GM18508 (cell line): Measurements from ENCODE around the gene MSL3B.
"Not testable (repeated sequence)": the region's sequence is repeated elsewhere in the genome, so short reads cannot be mapped to it uniquely, and the experiment has no call there.

Experiments
- ATAC-seq: cut with Tn5 transposase; IDR thresholded peaks from one replicate; pipeline ENCODE4 v1.9.1; 2021; ENCODE audit warnings: moderate number of reproducible peaks; ENCODE audit not compliant: insufficient read depth, unreplicated experiment

The MSL3B gene

DNA sequence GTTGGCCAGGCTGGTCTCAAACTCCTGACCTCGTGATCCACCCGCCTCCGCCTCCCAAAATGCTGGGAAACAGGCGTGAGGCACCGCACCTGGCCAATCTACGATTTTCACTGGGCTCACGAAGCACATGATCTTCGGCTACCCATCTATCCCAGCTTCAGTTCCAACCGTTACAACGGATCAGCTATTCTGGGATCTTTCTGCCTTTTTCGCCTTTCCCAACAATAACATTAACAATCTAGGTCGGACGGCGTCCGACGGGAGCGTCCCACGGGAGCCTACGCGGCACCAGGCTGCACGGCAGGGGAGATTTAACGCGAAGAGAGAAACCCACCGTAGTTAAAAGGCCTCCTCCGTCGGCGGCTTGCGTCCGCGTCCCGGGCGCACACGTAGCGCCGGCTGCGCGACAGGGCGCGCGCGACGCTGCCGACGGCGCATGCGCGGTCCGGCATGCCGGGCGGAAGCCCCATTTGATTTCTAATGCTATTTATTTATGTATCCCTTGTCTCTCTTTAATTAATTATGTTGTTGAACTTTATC, at the start of gene MSL3B:
MSL3B (minus strand) TSS at position 394 of the 540 bp plus-strand sequence.
- peak; percentile 34 for ATAC-seq

DNA sequence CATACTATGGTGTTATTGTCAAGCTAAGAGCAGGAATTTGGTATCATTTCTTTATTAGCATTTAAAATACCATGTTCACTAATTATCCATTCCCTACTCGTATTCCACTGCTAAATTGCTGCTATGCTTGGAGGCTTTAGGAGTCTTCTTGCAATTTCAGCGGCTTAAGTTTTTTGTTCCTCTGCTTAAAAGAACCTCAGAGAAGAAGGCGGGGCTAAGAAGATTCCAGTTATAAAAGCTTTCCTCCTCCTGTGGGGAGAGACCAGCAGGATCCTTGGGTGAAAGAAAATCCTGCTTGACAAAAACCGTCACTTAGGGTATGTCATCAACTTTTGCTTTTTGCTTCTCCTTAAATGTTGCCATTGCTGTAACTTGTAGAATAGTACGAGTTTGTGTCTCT, 48.9 kb upstream of the MSL3B start, which contains the start of gene TRPM8:
TRPM8 (plus strand) TSS at position 258 of the 400 bp plus-strand sequence. CDS start 9,165 bp downstream, outside the sequence.
- no peak for ATAC-seq

DNA sequence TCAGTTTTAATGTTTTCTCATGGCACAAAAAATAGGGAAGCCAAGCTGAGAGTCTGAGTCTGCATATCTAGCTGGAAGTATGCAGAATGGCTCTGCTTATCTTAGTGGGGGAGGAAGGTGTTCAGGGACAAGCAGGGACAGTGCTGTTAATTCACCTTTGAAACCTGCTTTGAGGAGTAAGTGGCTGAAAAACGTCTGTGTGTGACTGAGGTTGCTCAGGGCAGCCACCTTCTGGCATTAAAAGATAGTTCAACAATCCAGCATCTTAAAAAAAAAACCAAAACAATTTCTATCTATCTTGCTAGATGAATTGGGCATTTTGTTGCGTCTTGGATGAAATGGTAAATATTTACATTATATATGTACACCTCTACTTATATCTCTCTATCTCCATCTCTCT, 46.9 kb upstream of the MSL3B start:
- no peak for ATAC-seq

DNA sequence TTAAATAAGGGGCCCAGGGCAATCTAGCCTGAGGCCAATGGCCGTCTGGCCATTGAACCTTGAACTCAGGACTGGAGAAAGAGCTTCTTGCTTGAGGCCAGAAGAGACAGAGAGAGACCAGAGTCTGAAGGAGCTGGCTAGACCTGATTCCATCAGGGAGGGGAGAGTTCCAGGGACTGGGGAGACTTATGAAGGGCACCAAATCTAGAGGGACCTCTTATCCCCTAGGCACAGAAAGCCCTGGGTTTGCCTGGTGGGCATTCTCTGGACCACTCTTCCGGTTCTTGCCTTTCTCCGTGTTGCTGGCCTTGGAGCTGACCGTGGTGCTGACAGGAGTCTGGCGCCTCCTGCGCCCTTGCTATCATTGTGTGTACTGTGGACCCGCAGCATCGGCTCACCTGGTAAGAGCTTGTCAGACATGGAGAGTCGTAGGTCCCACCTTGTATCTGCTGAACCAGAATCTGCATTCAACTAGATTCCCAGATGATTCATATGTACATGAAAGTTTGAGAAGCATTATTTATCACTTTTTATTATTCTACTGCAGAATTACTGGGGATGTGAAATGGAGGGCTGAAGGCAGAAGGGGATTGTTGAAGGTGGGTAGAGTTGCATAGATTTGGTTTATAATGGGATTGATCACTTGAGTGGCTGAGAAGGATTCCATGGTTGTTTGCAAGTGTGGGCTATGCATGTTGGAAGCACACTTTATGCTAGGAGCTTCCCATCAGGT, 44.7 kb upstream of the MSL3B start:
- no peak for ATAC-seq

DNA sequence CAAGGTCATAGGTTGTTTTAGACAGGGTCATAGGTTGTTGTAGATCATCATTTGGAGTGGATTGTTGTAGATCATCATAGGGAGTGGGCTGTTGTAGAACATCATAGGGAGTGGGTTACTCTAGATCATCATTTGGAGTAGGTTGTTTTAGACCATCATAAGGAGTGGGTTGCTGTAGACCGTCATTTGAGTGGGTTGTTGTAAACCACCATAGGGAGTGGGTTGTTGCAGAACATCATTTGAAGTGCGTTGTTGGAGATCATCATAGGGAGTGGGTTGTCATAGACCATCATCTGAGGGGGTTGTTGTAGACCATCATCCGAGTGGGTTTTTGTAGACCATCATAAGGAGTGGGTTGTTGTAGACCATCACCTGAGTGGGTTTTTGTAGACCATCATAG, 39.4 kb upstream of the MSL3B start:
- no peak for ATAC-seq

DNA sequence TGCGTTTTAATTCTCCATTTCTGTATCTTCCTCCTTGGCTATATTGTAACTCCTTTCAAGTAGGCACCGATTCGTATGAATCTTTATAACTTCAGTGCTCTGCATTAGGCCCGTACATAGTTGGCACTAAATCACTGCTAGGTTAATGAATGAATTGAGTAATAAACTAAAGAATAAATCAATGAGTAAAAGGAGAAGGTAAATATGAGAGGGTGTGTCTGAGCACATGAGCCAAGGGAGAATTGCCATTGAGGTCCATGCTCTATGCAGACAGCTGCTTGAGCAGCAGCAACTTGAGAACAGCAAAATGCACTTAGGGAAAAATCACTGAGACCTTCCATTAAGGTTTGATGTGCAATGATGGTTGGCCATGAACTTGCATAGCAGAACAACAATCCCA, 37.8 kb upstream of the MSL3B start:
- no peak for ATAC-seq

DNA sequence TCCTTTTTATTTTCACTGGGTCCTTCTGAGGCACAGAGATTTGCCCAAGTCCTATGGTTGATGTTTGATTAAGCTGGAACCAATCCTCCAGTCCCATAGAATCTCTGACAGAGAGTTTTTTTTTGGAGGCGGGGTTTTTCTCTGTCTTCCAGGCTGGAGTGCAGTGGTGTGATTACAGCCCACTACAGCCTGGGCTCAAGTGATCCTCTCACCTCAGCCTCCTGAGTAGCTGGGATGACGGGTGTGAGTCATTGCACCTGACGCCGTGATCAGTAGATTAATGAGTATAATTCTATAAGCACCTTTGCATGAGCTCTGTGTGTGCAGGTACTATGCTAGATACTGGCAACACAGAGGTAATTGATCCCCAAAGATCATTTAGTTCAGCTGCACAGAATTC, 33.7 kb upstream of the MSL3B start:
- no peak for ATAC-seq

DNA sequence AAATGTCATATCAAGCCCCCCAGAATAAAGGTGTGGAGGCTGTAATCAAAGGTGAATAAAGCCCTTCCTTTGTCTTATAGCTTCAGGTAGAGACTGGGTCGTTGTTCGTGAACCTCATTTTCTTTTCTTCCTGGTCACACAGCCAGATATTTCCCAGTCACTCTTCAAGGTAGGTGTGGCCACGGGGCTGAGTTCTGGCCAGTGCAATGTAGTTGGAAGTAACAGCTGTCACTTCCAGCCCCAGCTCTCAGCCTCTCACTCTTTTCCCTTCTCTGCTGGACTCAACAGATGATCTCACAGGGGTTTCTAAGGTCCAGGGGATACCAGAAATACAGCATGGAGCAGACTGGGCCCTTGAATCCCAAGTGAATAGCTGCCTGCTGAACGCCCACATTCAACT, 33.2 kb upstream of the MSL3B start:
- no peak for ATAC-seq

DNA sequence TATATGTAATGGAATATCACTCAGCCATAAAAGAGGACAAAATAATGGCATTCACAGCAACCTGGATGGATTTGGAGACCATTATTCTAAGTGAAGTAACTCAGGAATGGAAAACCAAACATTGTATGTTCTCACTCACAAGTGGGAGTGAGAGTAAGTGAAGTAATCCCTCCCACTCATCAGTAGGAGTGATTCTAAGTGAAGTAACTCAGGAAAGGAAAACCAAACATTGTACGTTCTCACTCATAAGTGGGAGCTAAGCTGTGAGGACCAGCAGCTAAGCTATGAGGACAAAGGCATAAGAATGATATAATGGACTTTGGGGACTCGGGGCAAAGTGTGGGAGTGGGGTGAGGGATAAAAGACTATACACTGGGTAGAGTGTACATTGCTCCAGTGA, 28.1 kb upstream of the MSL3B start:
- not testable (repeated sequence) for ATAC-seq

DNA sequence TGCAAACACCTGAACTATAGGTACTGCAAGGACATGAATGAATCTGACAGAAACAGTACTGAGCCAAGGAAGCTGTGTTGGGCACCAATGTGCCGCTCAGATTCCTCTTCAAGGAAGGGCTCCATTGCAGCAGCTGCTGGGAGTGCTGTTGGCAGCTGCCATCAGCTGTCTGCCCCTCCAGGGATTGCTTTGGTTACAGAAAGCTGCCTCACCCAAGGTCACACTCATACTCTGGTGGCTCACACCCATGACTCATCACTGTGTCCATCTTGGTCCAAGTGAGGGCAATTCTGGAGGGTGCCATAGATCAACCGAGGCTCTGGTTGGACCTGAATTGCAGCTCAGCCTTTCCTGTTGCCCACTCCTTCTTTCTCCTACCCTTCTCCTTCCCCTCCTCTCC, 24.6 kb upstream of the MSL3B start:
- no peak for ATAC-seq

DNA sequence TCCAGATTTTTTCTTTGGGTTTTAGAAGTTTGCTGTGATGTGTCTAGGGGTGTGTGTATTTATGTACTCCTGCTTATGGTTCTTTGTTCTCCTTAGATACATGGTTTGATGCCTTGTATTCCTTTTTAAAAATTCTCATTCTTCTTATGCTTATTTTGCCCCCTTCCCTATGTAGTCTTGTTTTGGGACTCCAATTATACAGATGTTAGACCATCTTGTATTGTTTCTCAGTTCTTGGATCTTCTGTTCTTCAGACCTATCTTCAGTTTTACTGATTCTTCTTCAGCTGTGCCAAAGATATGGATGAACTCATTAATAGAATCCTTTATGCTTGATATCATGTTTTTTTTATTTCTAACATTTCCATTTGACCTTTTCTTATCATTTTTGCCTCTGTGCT, 14.2 kb upstream of the MSL3B start:
- ATAC-seq = no peak

DNA sequence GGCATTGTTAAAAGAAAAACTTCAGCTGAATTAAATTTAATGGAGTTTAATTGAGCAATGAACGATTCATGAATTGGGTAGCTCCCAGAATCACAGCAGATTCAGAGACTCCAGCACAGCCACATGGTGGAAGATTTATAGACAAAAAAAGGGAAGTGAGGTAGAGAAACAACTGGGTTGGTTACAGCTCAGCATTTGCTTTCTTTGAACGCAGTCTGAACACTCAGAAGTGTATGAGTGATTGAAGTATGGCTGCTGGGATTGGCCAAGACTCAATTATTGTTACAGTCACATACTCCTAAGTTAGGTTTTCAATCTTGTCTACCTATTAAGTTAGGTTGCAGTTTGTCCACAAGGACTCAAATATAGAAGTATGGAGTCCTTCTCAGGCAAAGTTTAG, 3.9 kb upstream of the MSL3B start:
- not testable (repeated sequence) for ATAC-seq

DNA sequence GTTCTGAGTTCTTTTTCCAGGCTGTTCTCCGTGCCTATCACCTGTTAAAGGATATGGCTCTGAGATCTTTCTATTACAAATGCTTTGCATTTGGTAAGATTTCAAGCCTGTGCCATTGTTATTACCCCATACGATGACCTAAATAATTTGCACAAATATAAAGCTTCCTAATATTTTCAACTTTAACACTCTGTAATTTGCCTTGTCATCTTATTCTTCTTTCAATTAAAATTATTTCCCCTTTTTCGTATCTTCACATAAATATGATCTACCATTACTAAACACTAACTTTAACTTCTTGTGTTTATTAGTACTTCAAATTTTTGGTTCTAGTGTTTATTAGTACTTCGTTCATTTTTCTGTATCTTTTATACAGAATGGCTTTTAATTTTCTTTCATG, 3.2 kb upstream of the MSL3B start:
- no peak for ATAC-seq

DNA sequence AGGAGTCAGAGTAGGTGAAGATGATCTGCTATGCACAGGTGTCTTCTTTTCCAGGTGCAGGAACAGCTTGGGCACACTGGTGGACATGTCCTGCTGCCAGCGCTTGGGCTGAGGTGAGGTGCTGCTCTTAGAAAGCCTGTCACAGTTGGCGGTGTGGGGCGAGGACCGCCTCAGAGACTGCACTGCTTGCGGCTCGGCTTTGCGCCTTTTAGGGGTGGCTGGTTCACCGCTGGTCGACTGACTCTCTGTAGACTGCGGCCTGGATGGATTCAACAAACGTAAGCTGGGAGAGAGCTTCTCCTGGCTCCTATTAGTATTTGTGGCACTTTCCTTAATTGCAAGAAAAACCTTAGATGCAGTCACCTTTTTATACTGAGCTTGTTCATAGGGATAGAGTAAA, 1.7 kb downstream of the MSL3B start:
- ATAC-seq = no peak

DNA sequence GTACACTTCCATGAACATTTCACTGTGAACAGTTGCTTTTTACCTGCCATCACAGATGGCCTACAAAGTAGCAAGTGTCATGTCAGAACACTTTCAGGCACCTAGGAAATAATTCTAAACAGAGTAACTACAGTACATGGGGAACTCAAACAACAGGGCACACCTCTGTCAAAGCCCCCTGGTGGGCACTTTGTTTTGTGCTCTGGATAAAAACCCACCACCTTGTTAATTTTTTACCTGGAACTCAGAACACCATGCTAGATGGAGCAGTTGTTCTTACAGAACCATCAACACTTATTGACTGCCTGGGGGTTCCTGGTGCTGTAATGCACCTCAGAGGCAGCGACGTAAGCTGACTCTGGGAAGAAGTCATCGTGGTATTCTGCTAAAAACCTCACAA, 2.3 kb downstream of the MSL3B start:
- no peak for ATAC-seq

DNA sequence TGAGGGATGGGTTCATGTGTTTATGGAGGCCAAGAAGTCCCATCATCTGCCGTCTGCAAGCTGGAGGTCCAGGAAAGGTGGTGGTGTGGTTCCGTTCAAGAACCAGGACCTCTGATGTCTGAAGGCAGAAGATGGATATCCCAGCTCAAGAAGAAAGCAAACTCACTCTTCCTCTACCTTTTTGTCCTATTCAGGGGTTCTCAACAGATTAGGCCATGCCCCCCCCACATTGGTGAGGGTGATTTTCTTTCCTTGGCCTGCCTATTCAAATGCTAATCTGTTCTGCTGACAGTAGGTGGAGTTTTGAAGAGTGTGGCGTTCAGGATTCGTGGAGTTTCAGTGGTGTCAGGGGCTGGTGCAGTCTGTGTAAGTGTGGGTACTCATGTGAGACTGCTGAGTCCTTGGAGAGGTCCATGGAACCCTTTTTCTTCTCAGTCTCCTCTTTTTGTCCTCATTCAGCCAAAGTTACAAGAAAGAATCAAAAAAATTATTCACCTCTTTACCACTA, 5.9 kb downstream of the MSL3B start:
- no peak for ATAC-seq

DNA sequence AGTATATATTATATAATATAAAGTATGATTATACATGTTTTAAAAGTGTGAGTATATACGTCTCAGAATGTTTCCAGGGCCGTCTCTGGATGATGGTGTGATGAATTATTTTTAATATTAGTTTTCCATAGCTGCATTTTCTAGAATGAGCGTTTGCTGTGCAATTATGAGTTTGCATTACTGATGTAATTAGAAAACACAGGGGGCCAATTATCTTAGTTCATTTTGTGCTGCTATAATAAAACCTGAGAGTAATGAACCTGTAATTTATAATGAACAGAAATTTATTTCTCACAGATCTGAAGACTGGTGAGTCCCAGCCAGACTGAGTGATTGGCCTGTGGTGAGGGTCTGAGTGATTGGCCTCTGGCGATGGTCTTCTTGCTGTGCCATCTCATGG, 9.9 kb downstream of the MSL3B start:
- ATAC-seq = no peak

DNA sequence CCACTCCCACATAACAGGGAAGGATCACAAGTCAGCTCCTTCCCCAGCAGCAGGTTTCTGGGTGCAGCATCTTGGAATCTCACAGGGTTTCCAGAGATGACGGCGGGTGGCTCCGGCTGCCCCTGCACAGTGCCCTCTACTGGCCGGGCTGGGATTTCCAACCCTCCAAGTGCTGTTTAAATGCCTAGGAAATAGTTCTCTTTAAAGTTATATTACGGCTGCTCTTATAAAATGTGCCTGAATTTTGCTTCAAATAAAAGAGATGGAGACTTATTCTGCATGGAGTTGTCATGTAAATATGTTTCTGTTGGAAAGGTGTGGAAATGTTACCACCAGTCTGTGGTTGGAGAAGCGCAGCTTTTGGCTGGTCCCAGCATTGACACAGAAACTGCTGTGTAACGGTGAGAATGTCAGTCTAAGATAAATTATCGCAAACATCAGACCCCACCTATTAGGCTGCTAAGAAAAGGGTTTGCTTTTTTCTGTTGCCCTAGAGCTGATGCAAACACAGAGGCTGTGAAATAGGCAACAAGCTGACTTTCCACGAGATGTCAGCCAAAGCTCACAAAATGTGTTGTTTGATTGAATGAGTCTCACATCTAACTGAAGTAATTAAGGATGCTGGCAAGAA, 10.6 kb downstream of the MSL3B start:
- ATAC-seq = no peak

DNA sequence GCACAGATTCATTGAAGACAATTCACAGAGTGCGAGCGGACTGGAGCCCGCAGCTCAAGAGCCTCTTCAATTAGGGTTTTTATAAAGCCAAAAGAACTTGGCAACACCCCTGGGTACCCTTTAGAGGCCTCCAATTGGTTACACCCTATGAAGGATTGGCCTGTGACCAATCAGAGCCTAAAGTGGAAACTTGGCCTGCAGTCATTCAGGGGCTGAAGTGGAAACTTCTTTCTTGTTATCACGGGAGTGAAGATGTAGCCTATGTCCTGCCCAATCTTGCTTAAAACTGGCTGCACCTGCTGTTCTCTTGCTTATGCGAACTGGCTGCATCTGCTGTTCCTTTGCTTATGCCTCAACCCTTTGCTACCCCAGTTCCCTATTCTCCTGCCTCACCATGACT, 12.0 kb downstream of the MSL3B start:
- no peak for ATAC-seq

DNA sequence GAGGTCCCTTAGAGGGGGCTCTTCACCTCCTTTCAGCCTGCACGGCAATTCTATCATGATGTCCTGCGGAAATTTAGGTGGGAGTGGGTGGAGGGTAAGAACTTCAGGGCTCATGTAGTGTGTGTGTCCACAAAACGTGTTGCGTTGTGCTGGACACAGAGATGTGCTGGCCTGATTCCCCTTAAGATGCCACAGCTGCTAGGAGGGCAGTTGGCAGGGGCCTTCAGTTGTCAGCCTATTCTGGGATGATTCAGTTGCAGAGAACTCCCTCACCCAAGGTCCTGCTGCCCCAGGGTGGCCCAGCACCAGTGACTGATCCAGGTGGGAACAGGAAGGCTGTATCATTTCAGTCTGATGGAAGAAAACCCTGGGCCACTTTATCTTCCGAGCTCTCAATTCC, 12.8 kb downstream of the MSL3B start:
- ATAC-seq = no peak

DNA sequence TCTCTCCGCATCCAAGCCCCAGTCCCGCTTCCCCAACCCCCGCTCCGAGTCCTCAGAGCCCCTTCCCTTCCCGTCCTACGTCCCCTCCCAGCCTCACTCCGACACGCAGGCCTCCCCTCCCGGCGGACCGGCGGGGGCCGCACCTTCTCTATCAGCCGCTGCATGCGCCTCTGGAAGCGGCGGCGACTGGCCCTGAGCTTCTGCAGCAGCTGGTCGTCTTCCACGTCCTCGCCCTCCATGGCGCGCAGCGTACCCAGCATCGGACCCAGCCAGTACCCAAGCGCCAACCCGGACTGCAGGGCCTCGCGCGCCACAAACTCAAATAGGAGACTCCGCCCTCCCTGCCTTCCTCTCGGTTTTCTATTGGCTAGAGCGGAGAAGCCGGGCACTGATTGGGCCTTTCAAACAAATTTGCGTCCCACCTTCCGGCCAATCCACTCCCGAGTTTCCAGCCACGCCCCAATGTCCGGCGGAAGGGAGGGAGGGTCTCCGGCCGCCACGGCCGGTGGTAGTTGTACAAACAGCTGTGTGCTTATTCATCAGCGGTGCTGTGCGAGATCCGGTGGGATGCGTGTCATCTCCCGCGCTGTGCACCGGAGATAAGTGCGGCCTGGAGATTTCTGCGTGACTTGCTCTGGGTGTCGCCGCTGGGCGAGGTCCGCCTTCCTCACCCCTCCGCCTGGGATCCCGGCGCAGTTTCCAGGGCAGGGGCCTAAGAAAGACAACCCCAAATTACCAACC, 13.8 kb downstream of the MSL3B start, which contains the start of gene HJURP:
HJURP (minus strand) TSS at position 295 of the 741 bp plus-strand sequence; CDS start at position 260, 35 bp downstream.
- ATAC-seq = peak; percentile 84
